Uterus (tissue), 2 donors: ENCODE results near the gene CLPTM1L.

Source experiments
- POLR2A ChIP-seq, 2 donors: fragments of 450-650 bp; IDR thresholded peaks; one replicate each; pipeline ENCODE4 v1.6.1; 2016; ENCODE audit warnings: antibody characterized with exemption in 2 of 2, mild to moderate bottlenecking in 1 of 2, moderate library complexity in 1 of 2
- TF ChIP-seq, protein P1 (sequence below), 4 experiments: fragments of 200-600 bp in 2 of 4; fragments of 450-650 bp in 2 of 4; sonication (generic) in 2 of 4; IDR thresholded peaks; one replicate each; pipeline ENCODE4 v1.5.1; 2016 to 2019; ENCODE audit warnings: antibody characterized with exemption in 4 of 4, mild to moderate bottlenecking in 2 of 4, moderate library complexity in 1 of 4

DNA sequence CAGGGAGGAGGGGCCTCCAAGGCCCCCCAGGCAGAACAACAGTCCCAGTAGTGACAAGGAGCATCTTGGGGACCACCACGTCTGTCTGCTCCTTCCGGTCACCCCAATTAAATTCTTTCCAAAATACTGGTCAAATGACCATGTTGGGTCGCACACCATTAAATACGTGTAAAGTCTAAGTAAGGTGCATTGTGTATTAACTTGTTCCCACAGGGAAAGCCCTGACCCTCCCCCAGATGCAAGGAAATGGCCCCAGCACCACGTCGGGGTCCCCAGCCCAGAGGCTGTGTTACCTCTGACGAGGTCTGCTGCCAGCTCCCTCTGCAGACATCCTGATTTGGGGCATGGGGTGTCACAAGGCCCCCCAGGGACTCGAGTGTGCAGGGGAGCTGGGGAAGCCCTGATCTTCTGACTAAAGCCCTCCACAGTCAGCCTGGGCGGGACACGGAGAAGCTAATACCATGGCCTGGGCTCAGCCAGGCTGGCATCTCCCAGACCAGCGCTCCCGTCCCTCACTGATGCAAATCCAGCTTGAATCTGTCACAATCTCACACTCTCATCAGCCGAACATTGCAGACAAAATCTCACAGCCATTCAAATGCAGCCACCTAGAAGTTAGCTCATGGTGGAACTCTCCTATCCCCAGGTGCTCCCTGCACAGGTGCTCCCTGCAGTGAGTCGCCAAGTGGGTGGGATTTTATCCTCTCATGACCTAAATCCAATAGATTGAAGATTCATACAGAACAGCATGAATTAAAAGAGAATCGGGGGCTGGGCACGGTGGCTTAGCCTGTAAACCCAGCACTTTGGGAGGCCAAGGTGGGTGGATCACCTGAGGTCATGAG is 63.6 kb downstream of the CLPTM1L start:
- TF ChIP-seq, protein P1, sequence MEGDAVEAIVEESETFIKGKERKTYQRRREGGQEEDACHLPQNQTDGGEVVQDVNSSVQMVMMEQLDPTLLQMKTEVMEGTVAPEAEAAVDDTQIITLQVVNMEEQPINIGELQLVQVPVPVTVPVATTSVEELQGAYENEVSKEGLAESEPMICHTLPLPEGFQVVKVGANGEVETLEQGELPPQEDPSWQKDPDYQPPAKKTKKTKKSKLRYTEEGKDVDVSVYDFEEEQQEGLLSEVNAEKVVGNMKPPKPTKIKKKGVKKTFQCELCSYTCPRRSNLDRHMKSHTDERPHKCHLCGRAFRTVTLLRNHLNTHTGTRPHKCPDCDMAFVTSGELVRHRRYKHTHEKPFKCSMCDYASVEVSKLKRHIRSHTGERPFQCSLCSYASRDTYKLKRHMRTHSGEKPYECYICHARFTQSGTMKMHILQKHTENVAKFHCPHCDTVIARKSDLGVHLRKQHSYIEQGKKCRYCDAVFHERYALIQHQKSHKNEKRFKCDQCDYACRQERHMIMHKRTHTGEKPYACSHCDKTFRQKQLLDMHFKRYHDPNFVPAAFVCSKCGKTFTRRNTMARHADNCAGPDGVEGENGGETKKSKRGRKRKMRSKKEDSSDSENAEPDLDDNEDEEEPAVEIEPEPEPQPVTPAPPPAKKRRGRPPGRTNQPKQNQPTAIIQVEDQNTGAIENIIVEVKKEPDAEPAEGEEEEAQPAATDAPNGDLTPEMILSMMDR (IDR thresholded peaks at IDR 0.05) = no peak
- TF ChIP-seq POLR2A (IDR thresholded peaks at IDR 0.05) = no peak
